Peyer's patch (tissue), 4 donors: ENCODE data around the gene IL1RAPL1.

ENCODE experiments used
- POLR2A ChIP-seq, 2 donors: fragments of 450-650 bp; IDR thresholded peaks; one replicate each; pipeline ENCODE4 v1.5.1; 2017; ENCODE audit warnings: antibody characterized with exemption in 2 of 2, mild to moderate bottlenecking in 2 of 2, moderate library complexity in 2 of 2
- TF ChIP-seq, protein P1 (sequence below), 6 experiments: fragments of 450-650 bp in 4 of 6; fragments of 200-600 bp in 2 of 6; sonication (generic) in 1 of 6; IDR thresholded peaks; one replicate each; pipeline ENCODE4 v1.5.1; 2017 to 2019; ENCODE audit warnings: antibody characterized with exemption in 6 of 6, mild to moderate bottlenecking in 3 of 6, moderate library complexity in 1 of 6

DNA sequence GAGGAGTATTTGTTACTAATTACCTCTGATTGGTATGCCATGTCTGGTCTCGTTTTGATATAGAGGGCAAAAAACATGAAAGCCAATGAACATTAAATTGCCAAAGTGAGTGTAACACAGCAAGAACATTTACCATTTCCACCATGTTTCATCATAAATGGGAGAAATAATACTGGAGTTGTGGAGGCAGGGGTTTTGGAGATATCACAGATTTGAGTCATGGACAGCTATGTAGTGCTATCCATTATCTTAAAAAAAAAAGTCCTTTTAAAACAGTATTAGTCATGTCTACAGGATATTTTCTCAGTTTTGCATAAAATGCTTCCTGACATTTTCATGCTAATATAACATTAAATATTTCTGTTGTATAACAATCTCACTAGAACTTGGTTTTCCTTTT lies 301.2 kb downstream of the IL1RAPL1 start:
- TF ChIP-seq, protein P1, sequence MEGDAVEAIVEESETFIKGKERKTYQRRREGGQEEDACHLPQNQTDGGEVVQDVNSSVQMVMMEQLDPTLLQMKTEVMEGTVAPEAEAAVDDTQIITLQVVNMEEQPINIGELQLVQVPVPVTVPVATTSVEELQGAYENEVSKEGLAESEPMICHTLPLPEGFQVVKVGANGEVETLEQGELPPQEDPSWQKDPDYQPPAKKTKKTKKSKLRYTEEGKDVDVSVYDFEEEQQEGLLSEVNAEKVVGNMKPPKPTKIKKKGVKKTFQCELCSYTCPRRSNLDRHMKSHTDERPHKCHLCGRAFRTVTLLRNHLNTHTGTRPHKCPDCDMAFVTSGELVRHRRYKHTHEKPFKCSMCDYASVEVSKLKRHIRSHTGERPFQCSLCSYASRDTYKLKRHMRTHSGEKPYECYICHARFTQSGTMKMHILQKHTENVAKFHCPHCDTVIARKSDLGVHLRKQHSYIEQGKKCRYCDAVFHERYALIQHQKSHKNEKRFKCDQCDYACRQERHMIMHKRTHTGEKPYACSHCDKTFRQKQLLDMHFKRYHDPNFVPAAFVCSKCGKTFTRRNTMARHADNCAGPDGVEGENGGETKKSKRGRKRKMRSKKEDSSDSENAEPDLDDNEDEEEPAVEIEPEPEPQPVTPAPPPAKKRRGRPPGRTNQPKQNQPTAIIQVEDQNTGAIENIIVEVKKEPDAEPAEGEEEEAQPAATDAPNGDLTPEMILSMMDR (IDR thresholded peaks at IDR 0.05) = no peak
- TF ChIP-seq POLR2A (IDR thresholded peaks at IDR 0.05) = no peak
